ENCODE measurements around the gene EEF1G. TPM values are rescaled to one million over a fixed set of nuclear protein-coding genes. Genes with fewer than 3 reads are reported as not detected.
A peak's percentile ranks its signal among the peaks of the same experiment; 100 is the strongest.
"Not testable (repeated sequence)": the region's sequence is repeated elsewhere in the genome, so short reads cannot be mapped to it uniquely, and the experiment has no call there.

Gene EEF1G
- total and polyA plus RNA-seq, 4 donors = 941 to 1,160 (median 1,086) TPM

DNA sequence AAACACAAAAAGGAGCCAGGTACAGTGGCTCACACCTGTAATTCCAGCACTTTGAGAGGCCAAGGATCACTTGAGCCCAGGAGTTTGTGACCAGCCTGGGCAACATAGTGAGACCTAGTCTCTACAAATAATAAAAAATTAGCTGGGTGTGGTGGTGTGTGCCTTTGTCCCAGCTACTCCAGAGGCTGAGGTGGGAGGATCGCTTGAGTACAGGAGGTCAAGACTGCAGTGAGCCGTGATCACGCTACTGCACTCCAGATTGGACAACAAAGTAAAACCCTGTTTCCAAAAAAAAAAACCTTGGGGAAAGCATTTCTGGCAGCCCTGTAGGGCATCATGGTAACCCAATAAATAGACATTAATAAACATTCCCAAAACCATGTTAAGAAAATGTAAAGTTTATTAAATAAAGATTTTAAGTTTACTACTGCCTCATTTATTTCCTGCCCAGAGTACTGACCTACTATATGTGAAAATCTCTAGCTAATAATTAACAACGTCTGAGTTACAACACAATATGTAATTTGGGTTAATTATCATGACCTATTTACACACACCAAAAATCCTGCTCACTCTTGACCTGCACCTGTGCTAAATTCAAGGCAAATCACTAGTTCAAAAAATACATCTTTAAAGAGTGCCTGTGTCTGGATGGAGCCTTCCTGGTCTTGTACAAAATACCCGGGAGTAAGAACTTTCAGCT lies 8.4 kb downstream of the EEF1G start:
- Histone ChIP-seq H3K9me3 (ENCODE audit: control insufficient read depth in 4 of 4, insufficient read depth in 3 of 4, low read length in 3 of 4) (no peaks in the 10 kb centered on the region), H3K4me3 (no peak overlapping the region), H3K27me3 (ENCODE audit: control insufficient read depth in 3 of 3, insufficient read depth in 3 of 3, low read length in 2 of 3) (no peaks in the 10 kb centered on the region), H3K9ac (ENCODE audit: insufficient read depth in 1 of 2, low read length in 2 of 2) (no peak overlapping the region), H3K36me3 (ENCODE audit: control insufficient read depth in 4 of 4, insufficient read depth in 4 of 4, low read length in 4 of 4) (peaks cover 30 to 35% (median 33%) of the 10 kb centered on the region in 4 donors), H3K27ac (ENCODE audit: low read depth in 1 of 2, low read length in 1 of 2) (no peak overlapping the region), H3K4me1 (ENCODE audit: control insufficient read depth in 5 of 5, insufficient read depth in 5 of 5, low read length in 5 of 5) (no peaks in the 10 kb centered on the region)
- TF ChIP-seq, protein P1, sequence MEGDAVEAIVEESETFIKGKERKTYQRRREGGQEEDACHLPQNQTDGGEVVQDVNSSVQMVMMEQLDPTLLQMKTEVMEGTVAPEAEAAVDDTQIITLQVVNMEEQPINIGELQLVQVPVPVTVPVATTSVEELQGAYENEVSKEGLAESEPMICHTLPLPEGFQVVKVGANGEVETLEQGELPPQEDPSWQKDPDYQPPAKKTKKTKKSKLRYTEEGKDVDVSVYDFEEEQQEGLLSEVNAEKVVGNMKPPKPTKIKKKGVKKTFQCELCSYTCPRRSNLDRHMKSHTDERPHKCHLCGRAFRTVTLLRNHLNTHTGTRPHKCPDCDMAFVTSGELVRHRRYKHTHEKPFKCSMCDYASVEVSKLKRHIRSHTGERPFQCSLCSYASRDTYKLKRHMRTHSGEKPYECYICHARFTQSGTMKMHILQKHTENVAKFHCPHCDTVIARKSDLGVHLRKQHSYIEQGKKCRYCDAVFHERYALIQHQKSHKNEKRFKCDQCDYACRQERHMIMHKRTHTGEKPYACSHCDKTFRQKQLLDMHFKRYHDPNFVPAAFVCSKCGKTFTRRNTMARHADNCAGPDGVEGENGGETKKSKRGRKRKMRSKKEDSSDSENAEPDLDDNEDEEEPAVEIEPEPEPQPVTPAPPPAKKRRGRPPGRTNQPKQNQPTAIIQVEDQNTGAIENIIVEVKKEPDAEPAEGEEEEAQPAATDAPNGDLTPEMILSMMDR (IDR thresholded peaks at IDR 0.05; ENCODE audit: control extremely low read depth, extremely low read depth) = no peak
- WGBS, 2 donors = 73 to 79% methylated on average over 5 of the region's 5 CpGs
- no peak for ATAC-seq (ENCODE audit: insufficient read depth, low FRiP score)
- no peak for DNase-seq

- not testable (repeated sequence) for DNase-seq; H3K4me3 ChIP-seq; ATAC-seq (ENCODE audit: insufficient read depth, low FRiP score); H3K9me3 ChIP-seq (ENCODE audit: control insufficient read depth in 4 of 4, insufficient read depth in 3 of 4, low read length in 3 of 4); H3K27me3 ChIP-seq (ENCODE audit: control insufficient read depth in 3 of 3, insufficient read depth in 3 of 3, low read length in 2 of 3); H3K4me1 ChIP-seq (ENCODE audit: control insufficient read depth in 5 of 5, insufficient read depth in 5 of 5, low read length in 5 of 5); H3K27ac ChIP-seq (ENCODE audit: low read depth in 1 of 2, low read length in 1 of 2); H3K9ac ChIP-seq (ENCODE audit: insufficient read depth in 1 of 2, low read length in 2 of 2)
- H3K36me3 ChIP-seq (ENCODE audit: control insufficient read depth in 4 of 4, insufficient read depth in 4 of 4, low read length in 4 of 4) = peaks cover 31 to 39% (median 34%) of the 10 kb centered on the region in 4 donors
- 75 to 92% methylated on average over 3 of the region's 3 CpGs for WGBS, 2 donors
Observed at GRCh38 chr11:62561677-62562230, 11.9 kb downstream of the EEF1G start.

GRCh38 chr11:62560566-62561103 lies 13.1 kb downstream of the EEF1G start:
- Histone ChIP-seq H3K4me1 (ENCODE audit: control insufficient read depth in 5 of 5, insufficient read depth in 5 of 5, low read length in 5 of 5) (peaks cover 3 to 17% (median 13%) of the 10 kb centered on the region in 5 donors), H3K4me3 (no peak overlapping the region), H3K36me3 (ENCODE audit: control insufficient read depth in 4 of 4, insufficient read depth in 4 of 4, low read length in 4 of 4) (peaks cover 20 to 28% (median 25%) of the 10 kb centered on the region in 4 donors), H3K27ac (ENCODE audit: low read depth in 1 of 2, low read length in 1 of 2) (peak overlapping the region; percentile 62 to 63), H3K9me3 (ENCODE audit: control insufficient read depth in 4 of 4, insufficient read depth in 3 of 4, low read length in 3 of 4) (no peaks in the 10 kb centered on the region), H3K27me3 (ENCODE audit: control insufficient read depth in 3 of 3, insufficient read depth in 3 of 3, low read length in 2 of 3) (no peaks in the 10 kb centered on the region), H3K9ac (ENCODE audit: insufficient read depth in 1 of 2, low read length in 2 of 2) (no peak overlapping the region)
- WGBS, 2 donors = 29 to 75% methylated on average over 2 of the region's 2 CpGs
- ATAC-seq (ENCODE audit: insufficient read depth, low FRiP score) = peak; percentile 75
- TF ChIP-seq, protein P1 (IDR thresholded peaks at IDR 0.05; ENCODE audit: control extremely low read depth, extremely low read depth) = peak; percentile 69
- peak; percentile 75 to 82 (median 76) for DNase-seq

DNA sequence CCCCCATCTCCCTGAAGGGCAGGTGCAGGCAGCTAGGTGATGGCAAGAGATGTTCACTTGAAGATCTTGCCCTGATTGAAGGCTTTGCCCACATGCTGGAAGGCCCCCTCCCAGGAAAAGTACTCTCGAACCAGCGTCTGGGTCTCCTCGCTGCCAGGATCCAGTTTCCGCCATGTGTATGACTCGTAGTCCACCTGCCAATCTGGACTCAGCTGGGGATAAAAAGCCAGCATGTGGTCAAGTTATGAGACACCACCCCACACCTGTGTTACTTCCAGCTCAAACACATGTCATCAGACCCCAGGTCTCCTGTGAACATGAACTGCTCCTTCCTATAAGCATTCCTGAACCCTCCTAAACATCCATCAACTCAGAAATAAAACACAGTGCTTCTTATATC lies 14.1 kb downstream of the EEF1G start:
- not testable (repeated sequence) for H3K4me3 ChIP-seq; H3K27me3 ChIP-seq (ENCODE audit: control insufficient read depth in 3 of 3, insufficient read depth in 3 of 3, low read length in 2 of 3); ATAC-seq (ENCODE audit: insufficient read depth, low FRiP score); DNase-seq; H3K9me3 ChIP-seq (ENCODE audit: control insufficient read depth in 4 of 4, insufficient read depth in 3 of 4, low read length in 3 of 4); H3K9ac ChIP-seq (ENCODE audit: insufficient read depth in 1 of 2, low read length in 2 of 2)
- H3K36me3 ChIP-seq (ENCODE audit: control insufficient read depth in 4 of 4, insufficient read depth in 4 of 4, low read length in 4 of 4) = peaks cover 18 to 26% (median 19%) of the 10 kb centered on the region in 4 donors
- H3K4me1 ChIP-seq (ENCODE audit: control insufficient read depth in 5 of 5, insufficient read depth in 5 of 5, low read length in 5 of 5) = peaks cover 6 to 27% (median 19%) of the 10 kb centered on the region in 5 donors
- 83 to 91% methylated on average over 5 of the region's 5 CpGs for WGBS, 2 donors
- peak overlapping the region; percentile 15 to 35 for H3K27ac ChIP-seq (ENCODE audit: low read depth in 1 of 2, low read length in 1 of 2)
